K562 (cell line): ENCODE data around the gene PIK3C2B. TPM values are rescaled to one million over a fixed set of nuclear protein-coding genes. Genes with fewer than 3 reads are reported as not detected.

Experiments
- ATAC-seq: fragments of 200-7000 bp; cut with Tn5 transposase; 3 replicates; pipeline ENCODE4 v1.9.1; 2020; ENCODE audit warnings: moderate library complexity
- BruUV-seq: library from RNA; stranded (reverse); fragments of 400-500 nt; replicated peaks from 2 replicates; lab custom pipeline; 2021; lab: Mats Ljungman, UMichigan
- CTCF ChIA-PET: fragments of 300-600 bp; formaldehyde crosslinking; extraction: SDS; loops from one replicate; lab custom pipeline; 2021; ENCODE audit warnings: low intra/inter-chr PET ratio; lab: Yijun Ruan, JAX
- POLR2A ChIA-PET: fragments of 300-600, 350-650 bp; sonication (Branson Sonifier 250); formaldehyde crosslinking; extraction: SDS; loops from one replicate; lab custom pipeline; 2021; ENCODE audit warnings: antibody characterized with exemption, inconsistent platforms; lab: Yijun Ruan, JAX
- DNase-seq, 4 experiments: peaks; one replicate each; pipeline versions ENCODE4 v3.0.0 to v3.0.0-alpha.2; 2011 to 2018; ENCODE audit warnings: low spot score in 3 of 4, mixed read lengths in 3 of 4; ENCODE audit errors: extremely low read depth in 1 of 4
- FAIRE-seq: peaks from 2 replicates; lab custom pipeline; 2011; peaks lifted over from hg19 to GRCh38; lab: Jason Lieb, UNC
- H2AFZ ChIP-seq: 2 replicates; pipeline ENCODE4 v1.6.0; 2011; ENCODE audit warnings: low read depth, low read length, control low read depth, inconsistent platforms
- H3K27ac ChIP-seq: fragments of 200-600 bp; 3 replicates; pipeline ENCODE4 v1.8.0; 2011; ENCODE audit warnings: low read depth, mild to moderate bottlenecking, control low read depth, inconsistent platforms, low read length, moderate library complexity, mixed read lengths; ENCODE audit errors: extremely low read depth
- H3K27me3 ChIP-seq, 2 experiments: fragments of 300-600 bp in 1 of 2; 2 replicates in 1 of 2; 3 replicates in 1 of 2; pipeline versions ENCODE4 v1.6.0 to v1.8.0; 2011; ENCODE audit warnings: inconsistent platforms in 2 of 2, low read length in 2 of 2, mild to moderate bottlenecking in 1 of 2, mixed read lengths in 1 of 2, moderate library complexity in 1 of 2; ENCODE audit not compliant: control insufficient read depth in 2 of 2, insufficient read depth in 2 of 2
- H3K36me3 ChIP-seq: fragments of 300-600 bp; 3 replicates; pipeline ENCODE4 v1.8.0; 2011; ENCODE audit warnings: mild to moderate bottlenecking, low read length, inconsistent platforms; ENCODE audit not compliant: control insufficient read depth, insufficient read depth
- H3K4me1 ChIP-seq, 2 experiments: fragments of 200-600 bp in 1 of 2; replicated peaks in 1 of 2; 2 replicates in 1 of 2; 3 replicates in 1 of 2; pipeline versions ENCODE4 v1.5.1 to v1.8.0; 2011; ENCODE audit warnings: inconsistent platforms in 2 of 2, low read length in 2 of 2, mild to moderate bottlenecking in 1 of 2, mixed read lengths in 1 of 2, moderate library complexity in 1 of 2; ENCODE audit not compliant: control insufficient read depth in 2 of 2, insufficient read depth in 2 of 2
- H3K4me2 ChIP-seq: 2 replicates; pipeline ENCODE4 v1.6.1; 2011; ENCODE audit warnings: low read length, control low read depth, inconsistent platforms, mixed read lengths; ENCODE audit not compliant: insufficient read depth
- H3K4me3 ChIP-seq: fragments of 200-600 bp; sonication (generic), shearing (Covaris generic); 2 replicates; pipeline ENCODE4 v1.5.1; 2016; ENCODE audit warnings: control low read depth, inconsistent platforms
- H3K79me2 ChIP-seq: fragments of 200-600 bp; 3 replicates; pipeline ENCODE4 v1.8.0; 2011; ENCODE audit warnings: low read length, inconsistent platforms; ENCODE audit not compliant: control insufficient read depth, insufficient read depth
- H3K9ac ChIP-seq, 2 experiments: 2 replicates each; pipeline versions ENCODE4 v1.6.0 to v1.6.1; 2011; ENCODE audit warnings: low read depth in 2 of 2, low read length in 2 of 2, control low read depth in 1 of 2, inconsistent platforms in 1 of 2, mild to moderate bottlenecking in 1 of 2, mixed read lengths in 1 of 2; ENCODE audit not compliant: insufficient read depth in 1 of 2
- H3K9me1 ChIP-seq: one replicate; pipeline ENCODE4 v1.6.0; 2011; ENCODE audit warnings: inconsistent platforms, mild to moderate bottlenecking, low read length, moderate library complexity; ENCODE audit not compliant: control insufficient read depth, insufficient read depth
- H3K9me3 ChIP-seq: replicated peaks from 2 replicates; pipeline ENCODE4 v1.5.1; 2011; ENCODE audit warnings: low read depth, low read length, inconsistent platforms; ENCODE audit not compliant: control insufficient read depth, insufficient read depth
- H4K20me1 ChIP-seq: replicated peaks from 2 replicates; pipeline ENCODE4 v1.6.1; 2011; ENCODE audit warnings: low read length, inconsistent platforms, mixed read lengths; ENCODE audit not compliant: control insufficient read depth, insufficient read depth
- BHLHE40 ChIP-seq: IDR thresholded peaks from 2 replicates; pipeline ENCODE4 v1.6.1; 2011; ENCODE audit warnings: low read length, improper control_type of control experiment
- BRD9 ChIP-seq: fragments of 450-650 bp; IDR thresholded peaks from 2 replicates; pipeline ENCODE4 v1.6.1; 2018; ENCODE audit warnings: low read depth; ENCODE audit not compliant: partially characterized antibody
- HMBOX1 ChIP-seq: sonication (generic); IDR thresholded peaks from 2 replicates; pipeline ENCODE4 v1.6.1; 2016
- ZNF584 ChIP-seq: fragments of 200-800 bp; sonication (Bioruptor generic); IDR thresholded peaks from 2 replicates; pipeline ENCODE4 v1.6.1; 2016; ENCODE audit warnings: low read depth, mild to moderate bottlenecking, missing genetic modification characterization, missing compliant biosample characterization
- WGBS: fragments of 100-300 bp; shearing (Covaris generic); methylation state at CpG from one replicate; pipeline ENCODE4 v1.1.6; 2016; ENCODE audit warnings: low coverage, mixed read lengths; ENCODE audit not compliant: insufficient coverage; ENCODE audit errors: missing lambda C conversion rate; 5-methylcytosine and 5-hydroxymethylcytosine counted together
- in situ Hi-C: fragments of 300-500 bp; cut with MboI; formaldehyde crosslinking; loops from 4 replicates; pipeline ENCODE4 v1.15.0; 2018; ENCODE audit warnings: inconsistent platforms, mixed read lengths
- intact Hi-C: fragments of 100-400 bp; cut with micrococcal nuclease; formaldehyde crosslinking; loops from 2 replicates; pipeline ENCODE4 v1.14.2; 2022
- polyA plus RNA-seq, 8 experiments: library from polyadenylated mRNA; depleted of rRNA in 4 of 8; stranded (reverse) in 5 of 8; unstranded in 3 of 8; fragments of >200 nt; fragmentation: Nextera tagmentation in 2 of 8; fragmentation: Illumina TruSeq in 1 of 8; extraction: Ambion mirVana in 2 of 8; extraction: Trizol in 1 of 8; gene quantifications; 2 replicates each; pipeline versions ENCODE4 v1.2.1 to v1.2.3, GENCODE V29; 2011 to 2014; ENCODE audit warnings: inconsistent platforms in 1 of 8, missing spikeins in 1 of 8
- total RNA-seq, 7 experiments: library from RNA; depleted of rRNA in 6 of 7; stranded (reverse); fragments of >200 nt in 6 of 7; fragmentation: Illumina TruSeq in 2 of 7; extraction: Trizol in 2 of 7; gene quantifications; 2 replicates each; pipeline versions ENCODE4 v1.2.1 to v1.2.3, GENCODE V29; 2011 to 2021; ENCODE audit warnings: low replicate concordance in 1 of 7

The PIK3C2B gene
- total and polyA plus RNA-seq, 9 of the 15 experiments (the other 6 are each of a cell fraction or from before 2014, with no cell fraction given): 0.10 to 2.9 (median 0.72) TPM

DNA sequence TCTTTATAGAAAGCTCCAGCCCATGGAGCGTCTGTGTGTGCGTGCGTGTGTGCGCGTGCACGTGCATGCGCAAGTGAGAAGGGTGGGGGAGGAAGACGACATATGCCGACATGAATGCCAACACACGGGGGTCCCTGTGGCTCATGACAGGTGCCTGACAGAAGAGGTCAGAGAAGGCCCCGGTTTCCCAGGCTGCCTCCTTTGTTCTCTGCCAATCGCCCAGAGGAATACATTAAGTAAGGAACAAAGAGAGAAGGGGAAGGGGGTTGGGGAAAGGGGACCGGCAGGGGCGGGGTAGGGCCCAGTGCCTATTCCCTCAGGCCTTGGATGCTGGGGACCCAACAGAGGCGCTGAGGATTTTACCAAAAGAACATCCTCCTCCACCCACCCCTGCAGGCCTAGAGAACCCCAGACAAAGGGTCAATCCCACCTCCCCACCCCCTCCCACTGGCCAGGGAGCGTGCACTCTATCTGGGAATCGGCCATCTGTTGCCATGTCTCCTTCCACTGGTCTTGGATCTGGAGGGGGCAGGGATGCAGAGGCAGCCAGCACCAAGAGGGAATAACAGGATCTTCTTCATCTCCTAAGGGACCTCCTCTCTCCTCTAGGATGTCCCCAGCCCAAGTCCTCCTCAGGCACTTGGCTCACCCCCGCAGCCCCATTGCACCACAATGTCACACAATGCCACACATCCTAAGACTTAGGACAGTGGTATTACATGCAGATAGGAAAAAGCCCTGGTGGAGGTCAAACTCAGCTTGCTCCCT is 39.4 kb downstream of the PIK3C2B start:
- H3K36me3 ChIP-seq: no peaks in the 10 kb centered on the region
- no peaks in the 10 kb centered on the region for H3K9me3 ChIP-seq
- no peaks in the 10 kb centered on the region for H3K79me2 ChIP-seq
- no peak overlapping the region for H3K27ac ChIP-seq
- 0 out of 2 replicates have a peak, but pooled peaks cover 3% of the 10 kb centered on the region for H4K20me1 ChIP-seq
- in situ Hi-C loops: no loop called here
- no peak for FAIRE-seq
- H3K4me2 ChIP-seq: no peak overlapping the region
- peaks cover 0 to 4% of the 10 kb centered on the region in 2 experiments; a peak in 2 of 5 replicates for H3K4me1 ChIP-seq
- ATAC-seq: no peak
- H2AFZ ChIP-seq: no peak overlapping the region
- no peak overlapping the region for H3K9ac ChIP-seq
- H3K4me3 ChIP-seq: no peak overlapping the region
- WGBS: 29% methylated on average over 15 of the region's 18 CpGs
- no peaks in the 10 kb centered on the region for H3K9me1 ChIP-seq
- BruUV-seq: no TSS peak
- CTCF ChIA-PET: no interaction called here
- TF ChIP-seq BHLHE40 (peak; percentile 58; the same call in 1 of the 2 replicates), ZNF584 (no peak)
- TF ChIP-seq, all 486 proteins: peak for 1
- intact Hi-C loops: no loop called here
- H3K27me3 ChIP-seq: peaks cover 38 to 51% of the 10 kb centered on the region in 2 experiments
- POLR2A ChIA-PET: interaction anchor here (1.0 to 2.2 kb wide), 4 partner anchors 9 to 39 kb away, joined by 3 to 6 read pairs (median 5); partner anchors contain the start of gene PIK3C2B
- DNase-seq: no peak

DNA sequence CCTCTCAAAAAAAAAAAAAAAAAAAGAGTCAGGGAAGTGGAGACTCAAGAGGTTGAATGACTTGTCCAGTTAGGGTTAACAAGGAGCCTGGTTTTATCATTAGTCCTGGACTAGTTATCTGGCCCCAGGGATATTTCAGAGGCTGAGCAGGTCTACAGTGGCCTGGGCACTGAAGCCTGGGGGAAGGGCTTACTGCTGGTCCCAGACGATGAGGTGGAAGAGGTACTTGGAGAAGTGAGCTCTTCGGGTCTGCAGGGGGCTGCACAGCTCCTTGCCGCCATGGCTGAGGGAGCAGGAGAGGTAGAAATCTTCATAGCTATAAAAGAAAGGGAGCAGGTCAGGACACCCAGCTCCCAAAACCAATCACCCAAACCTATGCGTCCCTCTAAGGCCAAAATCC is 40.1 kb downstream of the PIK3C2B start:
- intact Hi-C loops (no loop called here), in situ Hi-C loops (no loop called here)
- Histone ChIP-seq H3K36me3 (no peaks in the 10 kb centered on the region), H3K9ac (no peak overlapping the region), H3K4me1 (peaks cover 0 to 4% of the 10 kb centered on the region in 2 experiments; a peak in 1 of 5 replicates), H3K27me3 (peaks cover 38 to 55% of the 10 kb centered on the region in 2 experiments), H3K9me3 (no peaks in the 10 kb centered on the region), H3K4me3 (no peak overlapping the region), H3K27ac (no peak overlapping the region), H3K4me2 (no peak overlapping the region), H2AFZ (no peak overlapping the region), H4K20me1 (0 out of 2 replicates have a peak, but pooled peaks cover 3% of the 10 kb centered on the region), H3K79me2 (no peaks in the 10 kb centered on the region), H3K9me1 (no peaks in the 10 kb centered on the region)
- no peak for FAIRE-seq
- no peak for TF ChIP-seq BRD9
- TF ChIP-seq HMBOX1: peak; percentile 72
- no TSS peak for BruUV-seq
- ChIA-PET POLR2A (interaction anchor here (0.7 to 1.0 kb wide), 3 partner anchors 9 to 1284 kb away, joined by 3 to 5 read pairs (median 3); no protein-coding TSS in a partner anchor), CTCF (no interaction called here)
- no peak for DNase-seq
- 11% methylated on average over 4 of the region's 4 CpGs for WGBS
- no peak for ATAC-seq
